ENCODE data around the gene RALGPS2. TPM values are rescaled to one million over a fixed set of nuclear protein-coding genes. Genes with fewer than 3 reads are reported as not detected.
"Not testable (repeated sequence)": the region's sequence is repeated elsewhere in the genome, so short reads cannot be mapped to it uniquely, and the experiment has no call there.

Gene RALGPS2
- polyA plus RNA-seq, 3 donors = 31.8 to 38.9 (median 33.4) TPM

GRCh38 chr1:178946855-178947676, 222.0 kb downstream of the RALGPS2 start:
- DNase-seq (ENCODE audit: extremely low read depth in 1 of 11, low read depth in 9 of 11, low spot score in 4 of 11) = no peak

GRCh38 chr1:178947677-178947981, 222.6 kb downstream of the RALGPS2 start:
- DNase-seq (ENCODE audit: extremely low read depth in 1 of 11, low read depth in 9 of 11, low spot score in 4 of 11) = no peak

DNA sequence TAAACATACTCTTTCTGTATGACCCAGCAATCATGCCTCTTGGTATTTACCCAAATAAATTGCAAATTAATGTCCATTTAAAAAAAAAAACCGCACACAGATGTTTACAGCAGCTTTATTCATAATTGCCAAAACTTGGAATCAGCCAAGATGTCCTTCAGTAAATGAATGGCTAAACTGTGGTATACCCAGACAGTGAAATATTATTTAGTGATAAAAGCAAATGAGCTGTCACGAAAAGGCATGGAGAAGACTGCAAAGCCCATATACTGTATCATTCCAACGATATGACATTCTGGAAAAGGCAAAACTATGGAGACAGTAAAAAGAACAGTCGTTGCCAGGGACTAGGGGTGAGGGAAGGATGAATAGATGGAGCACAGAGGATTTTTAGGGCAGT, 223.6 kb downstream of the RALGPS2 start:
- no peak for DNase-seq (ENCODE audit: extremely low read depth in 1 of 11, low read depth in 9 of 11, low spot score in 4 of 11)

DNA sequence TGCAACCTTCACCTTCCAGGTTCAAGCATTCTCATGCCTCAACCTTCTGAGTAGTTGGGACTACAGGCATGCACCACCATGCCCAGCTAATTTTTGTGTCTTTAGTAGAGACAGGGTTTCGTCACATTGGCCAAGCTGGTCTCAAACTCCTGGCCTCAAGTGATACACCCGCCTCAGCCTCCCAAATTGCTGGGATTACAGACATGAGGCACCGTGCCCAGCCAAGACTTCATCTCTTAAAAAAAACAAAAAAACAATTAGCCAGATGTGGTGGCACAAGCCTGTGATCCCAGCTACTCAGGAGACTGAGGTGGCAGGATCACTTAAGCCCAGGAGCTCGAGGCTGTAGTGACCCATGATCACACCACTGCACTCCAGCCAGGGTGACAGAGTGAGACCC, 224.8 kb downstream of the RALGPS2 start:
- DNase-seq (ENCODE audit: extremely low read depth in 1 of 11, low read depth in 9 of 11, low spot score in 4 of 11) = not testable (repeated sequence)

DNA sequence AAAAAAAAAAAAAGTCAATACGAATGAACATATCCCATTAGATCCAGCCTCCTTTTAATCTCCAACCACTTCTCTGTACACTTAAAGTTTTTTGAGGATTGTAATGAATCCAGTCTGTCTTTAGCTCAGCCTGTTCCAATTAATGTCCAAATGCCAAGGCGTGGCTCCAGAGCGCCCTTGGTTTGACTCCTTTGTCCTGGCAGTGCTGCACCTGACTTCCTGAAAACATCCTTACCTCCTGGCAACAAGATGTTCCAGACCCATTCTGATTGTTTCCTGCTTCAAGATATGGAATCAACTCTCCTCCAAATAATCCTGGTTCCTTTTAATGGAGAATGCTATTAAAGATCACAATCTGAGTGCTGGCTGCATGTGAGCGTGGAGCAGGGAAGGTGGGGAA, 226.6 kb downstream of the RALGPS2 start:
- DNase-seq (ENCODE audit: extremely low read depth in 1 of 11, low read depth in 9 of 11, low spot score in 4 of 11) = no peak

- no peak for DNase-seq (ENCODE audit: extremely low read depth in 1 of 11, low read depth in 9 of 11, low spot score in 4 of 11)
Observed at GRCh38 chr1:178953034-178953433, 228.0 kb downstream of the RALGPS2 start.

- no peak for DNase-seq (ENCODE audit: extremely low read depth in 1 of 11, low read depth in 9 of 11, low spot score in 4 of 11)
Observed at GRCh38 chr1:178953538-178954324, 228.7 kb downstream of the RALGPS2 start.

- DNase-seq (ENCODE audit: extremely low read depth in 1 of 11, low read depth in 9 of 11, low spot score in 4 of 11) = no peak
Observed at GRCh38 chr1:178954325-178954690, 229.3 kb downstream of the RALGPS2 start.

DNA sequence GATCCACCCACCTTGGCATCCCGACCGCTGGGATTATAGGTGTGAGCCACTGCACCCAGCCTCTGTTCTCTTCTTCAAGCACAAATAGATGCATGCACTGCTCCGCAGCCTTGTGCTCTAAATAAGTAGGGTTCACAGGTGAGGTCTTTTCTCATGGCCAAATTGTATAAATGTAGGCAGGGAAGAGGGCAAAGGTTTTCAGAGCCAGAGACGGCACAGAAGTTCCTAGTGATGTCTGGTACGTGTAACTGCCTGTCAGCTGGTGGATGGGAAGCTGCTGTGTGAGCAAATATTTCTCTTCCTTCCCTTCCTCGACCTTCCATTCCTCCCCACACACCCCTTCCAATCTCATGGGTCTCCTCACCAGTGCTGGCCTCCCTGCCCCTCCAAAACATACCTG, 229.9 kb downstream of the RALGPS2 start:
- DNase-seq (ENCODE audit: extremely low read depth in 1 of 11, low read depth in 9 of 11, low spot score in 4 of 11) = no peak

GRCh38 chr1:178955391-178955954, 230.4 kb downstream of the RALGPS2 start:
- DNase-seq (ENCODE audit: extremely low read depth in 1 of 11, low read depth in 9 of 11, low spot score in 4 of 11) = no peak

GRCh38 chr1:178958491-178958890, 233.4 kb downstream of the RALGPS2 start:
- DNase-seq (ENCODE audit: extremely low read depth in 1 of 11, low read depth in 9 of 11, low spot score in 4 of 11) = no peak

DNA sequence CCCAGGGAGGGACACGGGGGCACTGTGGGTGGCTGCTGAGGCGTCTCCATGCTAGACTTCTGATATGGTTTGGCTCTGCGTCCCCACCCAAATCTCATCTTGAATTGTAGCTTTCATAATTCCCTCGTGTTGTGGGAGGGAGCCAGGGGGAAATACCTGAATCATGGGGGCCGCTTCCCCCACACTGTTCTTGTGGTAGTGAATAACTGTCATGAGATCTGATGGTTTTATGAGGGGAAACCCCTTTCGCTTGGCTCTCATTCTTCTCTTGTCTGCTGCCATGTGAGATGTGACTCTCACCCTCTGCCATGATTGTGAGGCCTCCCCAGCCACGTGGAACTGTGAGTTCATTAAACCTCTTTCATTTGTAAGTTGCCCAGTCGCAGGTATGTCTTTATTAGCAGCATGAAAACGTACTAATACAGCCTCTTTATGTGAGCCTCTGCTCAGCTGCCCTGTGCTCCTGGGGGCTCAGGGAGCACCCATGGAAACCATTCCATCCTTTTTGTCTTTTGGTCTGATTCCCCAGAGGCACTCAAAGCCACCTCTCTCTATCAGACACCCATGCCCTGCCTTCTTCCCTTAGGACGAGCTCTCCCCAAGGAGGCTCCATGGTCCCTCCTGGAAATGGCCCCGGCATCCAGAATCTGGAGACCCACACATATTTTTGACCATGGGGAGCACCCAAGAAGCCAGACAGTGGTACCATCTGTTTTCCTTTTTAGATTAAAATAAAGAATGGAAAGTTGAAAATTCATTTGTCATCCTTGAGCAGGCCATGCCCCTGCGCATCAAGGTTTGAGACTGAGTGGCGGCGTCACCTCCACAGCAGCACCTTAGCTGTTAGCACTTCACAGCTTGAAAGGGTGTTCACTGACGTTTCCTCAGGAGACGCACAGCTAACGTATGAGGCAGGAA, 234.8 kb downstream of the RALGPS2 start:
- DNase-seq (ENCODE audit: extremely low read depth in 1 of 11, low read depth in 9 of 11, low spot score in 4 of 11) = no peak

GRCh38 chr1:178960482-178961240, 235.6 kb downstream of the RALGPS2 start:
- DNase-seq (ENCODE audit: extremely low read depth in 1 of 11, low read depth in 9 of 11, low spot score in 4 of 11) = no peak

- DNase-seq (ENCODE audit: extremely low read depth in 1 of 11, low read depth in 9 of 11, low spot score in 4 of 11) = no peak
Observed at GRCh38 chr1:178961331-178961730, 236.3 kb downstream of the RALGPS2 start.

DNA sequence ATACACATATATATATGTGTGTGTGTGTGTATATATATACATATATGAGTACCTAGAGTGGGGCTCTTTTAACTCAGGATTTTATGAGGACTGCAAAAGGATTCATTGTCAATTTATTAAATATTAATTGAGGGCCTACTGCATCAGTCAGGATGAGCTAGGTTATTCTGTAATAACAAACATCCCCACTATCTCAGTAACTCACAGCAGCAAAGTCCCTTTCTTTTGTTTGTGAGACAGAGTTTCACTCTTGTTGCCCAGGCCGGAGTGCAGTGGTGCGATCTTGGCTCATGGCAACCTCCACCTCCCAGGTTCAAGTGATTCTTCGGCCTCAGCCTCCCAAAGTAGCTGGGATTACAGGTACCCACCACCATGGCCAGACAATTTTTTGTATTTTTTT, 236.8 kb downstream of the RALGPS2 start:
- DNase-seq (ENCODE audit: extremely low read depth in 1 of 11, low read depth in 9 of 11, low spot score in 4 of 11) = no peak

DNA sequence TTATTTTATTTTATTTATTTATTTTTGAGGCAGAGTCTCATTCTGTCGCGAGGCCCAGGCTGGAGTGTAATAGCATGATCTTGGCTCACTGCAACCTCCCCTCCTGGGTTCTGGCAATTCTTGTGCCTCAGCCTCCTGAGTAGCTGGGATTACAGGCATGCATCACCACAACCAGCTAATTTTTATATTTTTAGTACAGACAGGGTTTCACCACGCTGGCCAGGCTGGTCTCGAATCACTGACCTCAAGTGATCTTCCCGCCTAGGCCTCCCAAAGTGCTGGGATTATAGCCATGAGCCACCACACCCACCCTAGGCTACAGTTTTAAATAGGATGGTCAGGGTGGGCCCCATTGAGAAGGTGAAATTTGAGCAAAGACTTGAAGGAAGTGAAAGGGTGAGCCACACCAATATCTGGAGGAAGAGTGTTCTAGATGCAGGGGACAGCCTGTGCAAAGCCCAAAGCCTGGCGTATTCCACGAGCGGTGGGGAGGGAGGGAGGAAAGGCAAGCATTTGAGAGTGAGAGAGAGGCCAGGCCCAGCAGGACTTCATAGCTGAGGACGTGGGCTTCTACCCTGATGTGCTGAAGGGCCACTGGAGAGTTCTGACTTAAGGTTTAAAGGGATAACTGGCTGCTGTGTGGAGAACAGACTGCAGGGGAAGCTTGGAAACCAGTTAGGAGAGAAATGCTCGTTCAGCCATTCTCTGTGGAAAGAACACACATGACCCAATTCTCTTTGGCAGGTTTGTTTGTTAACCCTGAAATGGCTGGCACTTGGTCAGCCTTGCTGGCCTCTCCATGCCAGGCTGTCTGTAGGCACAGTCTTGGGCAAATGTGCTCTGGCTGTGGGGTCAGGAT, 238.0 kb downstream of the RALGPS2 start:
- DNase-seq (ENCODE audit: extremely low read depth in 1 of 11, low read depth in 9 of 11, low spot score in 4 of 11) = no peak

- DNase-seq (ENCODE audit: extremely low read depth in 1 of 11, low read depth in 9 of 11, low spot score in 4 of 11) = no peak
Observed at GRCh38 chr1:178964469-178965330, 239.7 kb downstream of the RALGPS2 start.
